ENCODE data around the gene C16orf74. TPM values are rescaled to one million over a fixed set of nuclear protein-coding genes. Genes with fewer than 3 reads are reported as not detected.

C16orf74 gene
- polyA plus RNA-seq, 2 of the 4 experiments (the other 2 are of a cell fraction) = 3.8 to 9.1 TPM

GRCh38 chr16:85753559-85753958 lies 2.7 kb upstream of the C16orf74 start (continued):
- TF ChIP-seq RAD21 (conservative IDR thresholded peaks at IDR 0.05 in 1 of 2, IDR thresholded peaks at IDR 0.05 in 1 of 2) (no peak), ZNF302 (CRISPR knock-in tag; IDR thresholded peaks at IDR 0.05) (no peak), ZSCAN20 (CRISPR knock-in tag; IDR thresholded peaks at IDR 0.05) (no peak), CBX8 (IDR thresholded peaks at IDR 0.05) (no peak), FOSL2 (IDR thresholded peaks at IDR 0.05) (no peak), FOSL2 (CRISPR knock-in tag; IDR thresholded peaks at IDR 0.05) (no peak), MYC (IDR thresholded peaks at IDR 0.05; ENCODE audit: borderline replicate concordance, low read length) (no peak)

DNA sequence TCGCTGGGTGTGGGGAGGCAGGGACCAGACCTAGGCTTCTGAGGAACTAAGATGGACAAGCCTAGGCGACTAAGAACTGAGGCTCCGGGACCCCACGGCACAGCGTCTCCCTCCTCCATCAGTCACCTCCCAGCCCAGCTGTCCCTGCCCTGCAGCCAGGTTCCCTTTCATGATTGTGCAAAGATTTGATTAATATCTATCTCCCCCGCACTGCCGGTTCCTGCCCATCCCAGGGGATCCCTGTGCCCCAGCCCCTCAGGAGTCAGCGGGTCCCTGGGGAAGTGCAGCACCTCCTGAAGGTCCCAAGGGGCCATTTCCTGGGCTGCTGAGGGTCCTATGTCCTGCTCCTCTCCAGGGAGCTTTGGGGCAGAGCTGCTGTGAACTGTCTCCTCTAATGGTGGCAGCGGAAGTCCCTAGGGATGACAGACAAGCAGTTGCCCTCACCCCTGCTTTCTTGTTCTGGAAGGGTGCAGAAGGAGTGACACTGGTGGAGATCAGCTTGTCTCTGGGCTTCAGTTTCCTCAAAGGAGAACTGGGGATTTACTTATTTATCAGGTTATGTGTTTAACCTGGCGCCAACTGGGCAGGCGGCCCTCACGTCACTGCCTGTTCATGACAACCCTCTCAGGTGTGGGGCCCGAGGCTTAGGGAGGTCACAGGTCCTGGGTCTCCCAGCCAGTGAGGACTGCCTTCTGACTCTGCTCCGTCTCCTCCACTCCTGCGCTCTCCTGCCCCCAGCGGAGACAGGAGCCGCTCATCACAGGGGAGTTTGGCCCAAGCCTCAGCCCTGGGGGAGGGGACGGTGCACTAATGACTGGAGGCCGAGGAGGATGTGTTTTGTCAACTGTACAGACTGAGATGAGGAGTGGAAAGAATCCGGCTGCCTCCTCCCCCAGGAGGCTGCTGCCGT lies 1.9 kb upstream of the C16orf74 start:
- CTCF ChIA-PET = interaction anchor here (0.8 kb wide), 1 partner anchor 35 kb away, joined by 3 read pairs; no protein-coding TSS in a partner anchor

GRCh38 chr16:85751698-85752501 lies 1.0 kb upstream of the C16orf74 start:
- Histone ChIP-seq H3K4me1 (peaks cover 25% of the 10 kb centered on the region), H3K9me3 (no peaks in the 10 kb centered on the region), H3K4me2 (peak overlapping the region; percentile 93), H3K4me3 (peak overlapping the region; percentile 94; the same call in 2 of the 3 replicates), H3K27ac (peak overlapping the region; percentile 82 to 95)
- ATAC-seq = peak in 1 of 2 experiments; percentile 2; a peak in 1 of 6 replicates
- 62% methylated on average over 11 of the region's 15 CpGs for WGBS (ENCODE audit: missing lambda C conversion rate)
- no peak for FAIRE-seq
- DNase-seq (ENCODE audit: low read depth in 1 of 2, low spot score in 1 of 2) = no peak
- POLR2A ChIA-PET = no interaction called here
- TF ChIP-seq HOXB5 (CRISPR knock-in tag; IDR thresholded peaks at IDR 0.05) = no peak
- TF ChIP-seq NPAS2 (CRISPR knock-in tag; IDR thresholded peaks at IDR 0.05; ENCODE audit: borderline replicate concordance) = no peak
- CTCF ChIA-PET = interaction anchor here (0.8 to 1.8 kb wide), 3 partner anchors 8 to 34 kb away, joined by 3 to 8 read pairs (median 3); no protein-coding TSS in a partner anchor

More for the DNA sequence above, 1.9 kb upstream of the C16orf74 start:
- FAIRE-seq (no peak), ATAC-seq (peak; percentile 15 to 53; a peak in 4 of 6 replicates), DNase-seq (ENCODE audit: low read depth in 1 of 2, low spot score in 1 of 2) (no peak)
- H3K9me3 ChIP-seq = no peaks in the 10 kb centered on the region
- WGBS (ENCODE audit: missing lambda C conversion rate) = 89% methylated on average over 19 of the region's 21 CpGs
- no peak overlapping the region for H3K4me3 ChIP-seq
- TF ChIP-seq KDM5A (IDR thresholded peaks at IDR 0.05) (no peak), POLR2A (IDR thresholded peaks at IDR 0.05; ENCODE audit: low read length) (no peak), CEBPB (IDR thresholded peaks at IDR 0.05) (no peak), GATA3 (IDR thresholded peaks at IDR 0.05; ENCODE audit: borderline replicate concordance) (no peak), MAFK (IDR thresholded peaks at IDR 0.05; ENCODE audit: partially characterized antibody) (no peak), POLR2AphosphoS2 (conservative IDR thresholded peaks at IDR 0.05; ENCODE audit: low read length) (no peak), EP300 (IDR thresholded peaks at IDR 0.05) (no peak), EHF (CRISPR knock-in tag; IDR thresholded peaks at IDR 0.05) (no peak), HOXB13 (CRISPR knock-in tag; IDR thresholded peaks at IDR 0.05; ENCODE audit: low read depth) (no peak), FOSB (CRISPR knock-in tag; IDR thresholded peaks at IDR 0.05) (no peak), NPAS2 (CRISPR knock-in tag; IDR thresholded peaks at IDR 0.05; ENCODE audit: borderline replicate concordance) (no peak)
- TF ChIP-seq, protein P1, sequence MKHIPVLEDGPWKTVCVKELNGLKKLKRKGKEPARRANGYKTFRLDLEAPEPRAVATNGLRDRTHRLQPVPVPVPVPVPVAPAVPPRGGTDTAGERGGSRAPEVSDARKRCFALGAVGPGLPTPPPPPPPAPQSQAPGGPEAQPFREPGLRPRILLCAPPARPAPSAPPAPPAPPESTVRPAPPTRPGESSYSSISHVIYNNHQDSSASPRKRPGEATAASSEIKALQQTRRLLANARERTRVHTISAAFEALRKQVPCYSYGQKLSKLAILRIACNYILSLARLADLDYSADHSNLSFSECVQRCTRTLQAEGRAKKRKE (CRISPR knock-in tag; IDR thresholded peaks at IDR 0.05; ENCODE audit: low read depth) = no peak
- POLR2A ChIA-PET = no interaction called here
- H3K27ac ChIP-seq = no peak overlapping the region
- H3K4me1 ChIP-seq = peaks cover 19% of the 10 kb centered on the region
- H3K4me2 ChIP-seq = no peak overlapping the region
